Endothelial cell of umbilical vein (primary cell): ENCODE data around the gene MRPL44.

Experiments used
- FOS ChIP-seq: IDR thresholded peaks from 2 replicates; pipeline ENCODE4 v1.6.1; 2011; ENCODE audit warnings: mild to moderate bottlenecking, low read length, moderate library complexity, borderline replicate concordance; ENCODE audit not compliant: insufficient read depth
- TF ChIP-seq, protein P1 (sequence below), 2 donors: IDR thresholded peaks; 1 replicate in 1 of 2; 2 replicates in 1 of 2; pipeline ENCODE4 v1.5.1; 2011; ENCODE audit warnings: low read length in 2 of 2, mild to moderate bottlenecking in 2 of 2, moderate library complexity in 2 of 2, control low read depth in 1 of 2, inconsistent platforms in 1 of 2, low read depth in 1 of 2; ENCODE audit not compliant: insufficient read depth in 1 of 2; ENCODE audit errors: extremely low read depth in 1 of 2

DNA sequence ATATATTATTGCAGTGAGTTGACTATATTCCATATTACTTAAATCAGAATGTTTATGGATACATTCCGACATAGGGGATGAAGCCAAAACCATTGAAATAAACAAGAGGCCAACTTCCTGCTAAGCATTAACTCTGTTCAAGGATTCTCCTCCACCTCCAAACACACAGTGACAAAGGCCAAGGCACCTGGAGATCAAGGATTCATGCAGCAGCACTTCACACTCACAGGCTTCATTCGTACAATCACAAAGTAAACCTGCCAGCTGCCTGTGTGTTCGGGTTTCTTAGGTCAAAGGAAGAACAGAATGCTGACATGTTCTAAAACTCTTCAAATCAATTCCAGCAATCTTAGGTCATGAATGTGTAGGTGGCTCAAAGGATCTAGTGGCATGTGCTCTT lies 35.0 kb upstream of the MRPL44 start:
- TF ChIP-seq, protein P1, sequence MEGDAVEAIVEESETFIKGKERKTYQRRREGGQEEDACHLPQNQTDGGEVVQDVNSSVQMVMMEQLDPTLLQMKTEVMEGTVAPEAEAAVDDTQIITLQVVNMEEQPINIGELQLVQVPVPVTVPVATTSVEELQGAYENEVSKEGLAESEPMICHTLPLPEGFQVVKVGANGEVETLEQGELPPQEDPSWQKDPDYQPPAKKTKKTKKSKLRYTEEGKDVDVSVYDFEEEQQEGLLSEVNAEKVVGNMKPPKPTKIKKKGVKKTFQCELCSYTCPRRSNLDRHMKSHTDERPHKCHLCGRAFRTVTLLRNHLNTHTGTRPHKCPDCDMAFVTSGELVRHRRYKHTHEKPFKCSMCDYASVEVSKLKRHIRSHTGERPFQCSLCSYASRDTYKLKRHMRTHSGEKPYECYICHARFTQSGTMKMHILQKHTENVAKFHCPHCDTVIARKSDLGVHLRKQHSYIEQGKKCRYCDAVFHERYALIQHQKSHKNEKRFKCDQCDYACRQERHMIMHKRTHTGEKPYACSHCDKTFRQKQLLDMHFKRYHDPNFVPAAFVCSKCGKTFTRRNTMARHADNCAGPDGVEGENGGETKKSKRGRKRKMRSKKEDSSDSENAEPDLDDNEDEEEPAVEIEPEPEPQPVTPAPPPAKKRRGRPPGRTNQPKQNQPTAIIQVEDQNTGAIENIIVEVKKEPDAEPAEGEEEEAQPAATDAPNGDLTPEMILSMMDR (IDR thresholded peaks at IDR 0.05; ENCODE audit: extremely low read depth in 1 of 2, insufficient read depth in 1 of 2, low read depth in 1 of 2, low read length in 2 of 2): no peak
- no peak for TF ChIP-seq FOS
